ENCODE data around the gene CLASRP. TPM values are rescaled to one million over a fixed set of nuclear protein-coding genes. Genes with fewer than 3 reads are reported as not detected.
"Not testable (repeated sequence)": the region's sequence is repeated elsewhere in the genome, so short reads cannot be mapped to it uniquely, and the experiment has no call there.

The CLASRP gene
- polyA plus RNA-seq, 3 donors, result 2.2 to 152 (median 4.1) TPM

GRCh38 chr19:45103508-45104319 lies 64.9 kb downstream of the CLASRP start:
- Mint-ChIP-seq H3K27ac (peak overlapping the region in 2 of 7 donors; percentile 58), H3K36me3 (peaks cover 5 to 9% of the 10 kb centered on the region in 2 donors), H3K27me3 (ENCODE audit: low read depth in 3 of 3) (peaks cover 0 to 3% (median 0%) of the 10 kb centered on the region in 3 donors), H3K4me1 (peaks cover 28% of the 10 kb centered on the region), H3K9me3 (no peaks in the 10 kb centered on the region), H3K4me3 (peak overlapping the region; percentile 48 to 66)
- Histone ChIP-seq H2AFZ (ENCODE audit: insufficient read depth, low read depth, low read length, poor library complexity, severe bottlenecking) (no peak overlapping the region), H3K9me3 (replicated peaks in 1 of 2; ENCODE audit: control insufficient read depth in 1 of 2, insufficient read depth in 1 of 2, low read length in 2 of 2) (no peaks in the 10 kb centered on the region), H3K36me3 (replicated peaks in 1 of 2; ENCODE audit: control insufficient read depth in 1 of 2, insufficient read depth in 2 of 2, low read length in 2 of 2) (peaks cover 0 to 14% of the 10 kb centered on the region in 2 donors), H3K4me3 (replicated peaks in 1 of 3; ENCODE audit: low read depth in 2 of 3, low read length in 3 of 3) (peak overlapping the region in 2 of 3 experiments; percentile 33 to 57), H3K4me1 (ENCODE audit: control insufficient read depth in 1 of 2, insufficient read depth in 2 of 2, low read length in 2 of 2) (peaks cover 8 to 11% of the 10 kb centered on the region in 2 donors), H3K4me2 (replicated peaks; ENCODE audit: extremely low read depth, low read length, poor library complexity, severe bottlenecking) (peak overlapping the region; percentile 50), H3K79me2 (ENCODE audit: insufficient read depth, low read length) (peaks cover 87% of the 10 kb centered on the region), H3K9ac (ENCODE audit: insufficient read depth, low read length, poor library complexity, severe bottlenecking) (peak overlapping the region; percentile 8), H3K27ac (ENCODE audit: low read depth in 1 of 2, low read length in 2 of 2) (peak overlapping the region in 1 of 2 donors; percentile 13), H4K20me1 (ENCODE audit: insufficient read depth, low read length) (peaks cover 87% of the 10 kb centered on the region), H3K27me3 (ENCODE audit: control insufficient read depth in 2 of 2, insufficient read depth in 2 of 2, low read length in 2 of 2) (no peaks in the 10 kb centered on the region)
- WGBS (ENCODE audit: insufficient coverage), result 59% methylated on average over 22 of the region's 26 CpGs
- intact Hi-C loops (cut with micrococcal nuclease), result no loop called here
- DNase-seq, result no peak
- TF ChIP-seq, protein P1, sequence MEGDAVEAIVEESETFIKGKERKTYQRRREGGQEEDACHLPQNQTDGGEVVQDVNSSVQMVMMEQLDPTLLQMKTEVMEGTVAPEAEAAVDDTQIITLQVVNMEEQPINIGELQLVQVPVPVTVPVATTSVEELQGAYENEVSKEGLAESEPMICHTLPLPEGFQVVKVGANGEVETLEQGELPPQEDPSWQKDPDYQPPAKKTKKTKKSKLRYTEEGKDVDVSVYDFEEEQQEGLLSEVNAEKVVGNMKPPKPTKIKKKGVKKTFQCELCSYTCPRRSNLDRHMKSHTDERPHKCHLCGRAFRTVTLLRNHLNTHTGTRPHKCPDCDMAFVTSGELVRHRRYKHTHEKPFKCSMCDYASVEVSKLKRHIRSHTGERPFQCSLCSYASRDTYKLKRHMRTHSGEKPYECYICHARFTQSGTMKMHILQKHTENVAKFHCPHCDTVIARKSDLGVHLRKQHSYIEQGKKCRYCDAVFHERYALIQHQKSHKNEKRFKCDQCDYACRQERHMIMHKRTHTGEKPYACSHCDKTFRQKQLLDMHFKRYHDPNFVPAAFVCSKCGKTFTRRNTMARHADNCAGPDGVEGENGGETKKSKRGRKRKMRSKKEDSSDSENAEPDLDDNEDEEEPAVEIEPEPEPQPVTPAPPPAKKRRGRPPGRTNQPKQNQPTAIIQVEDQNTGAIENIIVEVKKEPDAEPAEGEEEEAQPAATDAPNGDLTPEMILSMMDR (IDR thresholded peaks at IDR 0.05), result no peak

DNA sequence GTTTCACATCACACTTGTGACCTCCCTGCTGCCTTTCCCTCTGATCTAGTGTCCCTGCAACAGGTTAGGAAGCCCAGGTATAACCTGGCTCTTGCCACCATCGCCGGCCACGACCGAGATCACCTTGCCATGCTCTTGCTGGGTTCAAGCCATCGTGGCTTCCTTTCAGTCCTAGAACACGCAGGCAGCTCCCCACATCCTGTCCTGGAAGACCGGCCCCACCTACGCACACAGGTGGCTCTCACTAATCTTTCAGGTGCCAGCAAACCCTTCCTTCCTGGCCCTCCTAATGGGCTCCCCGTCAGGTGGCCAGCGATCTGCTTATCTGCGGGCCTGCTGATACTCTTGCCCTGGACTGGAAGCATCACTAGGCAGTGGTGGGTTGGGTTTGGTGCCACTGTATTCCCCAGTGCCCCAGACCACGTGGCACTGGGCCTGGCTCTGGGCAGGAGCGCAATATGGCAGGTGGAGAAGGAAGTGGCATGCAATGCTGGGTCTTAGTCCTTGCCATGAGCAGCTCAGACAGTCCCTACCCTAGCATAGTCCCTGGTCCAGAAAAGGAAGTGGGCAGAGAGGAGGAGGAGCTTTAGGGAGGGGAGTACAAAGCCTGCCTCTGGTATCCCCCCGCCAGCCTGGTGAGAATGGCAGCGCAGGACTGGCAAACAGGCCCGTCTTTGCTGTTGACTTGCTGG lies 66.0 kb downstream of the CLASRP start:
- WGBS (ENCODE audit: insufficient coverage), result 32% methylated on average over 13 of the region's 16 CpGs
- Histone ChIP-seq H3K9ac (ENCODE audit: insufficient read depth, low read length, poor library complexity, severe bottlenecking) (no peak overlapping the region), H3K4me3 (replicated peaks in 1 of 3; ENCODE audit: low read depth in 2 of 3, low read length in 3 of 3) (no peak overlapping the region), H3K4me1 (ENCODE audit: control insufficient read depth in 1 of 2, insufficient read depth in 2 of 2, low read length in 2 of 2) (peaks cover 8 to 11% of the 10 kb centered on the region in 2 donors), H3K27ac (ENCODE audit: low read depth in 1 of 2, low read length in 2 of 2) (no peak overlapping the region), H3K4me2 (replicated peaks; ENCODE audit: extremely low read depth, low read length, poor library complexity, severe bottlenecking) (no peak overlapping the region), H4K20me1 (ENCODE audit: insufficient read depth, low read length) (peaks cover 85% of the 10 kb centered on the region), H2AFZ (ENCODE audit: insufficient read depth, low read depth, low read length, poor library complexity, severe bottlenecking) (no peak overlapping the region), H3K79me2 (ENCODE audit: insufficient read depth, low read length) (peaks cover 87% of the 10 kb centered on the region), H3K27me3 (ENCODE audit: control insufficient read depth in 2 of 2, insufficient read depth in 2 of 2, low read length in 2 of 2) (no peaks in the 10 kb centered on the region), H3K36me3 (replicated peaks in 1 of 2; ENCODE audit: control insufficient read depth in 1 of 2, insufficient read depth in 2 of 2, low read length in 2 of 2) (peaks cover 0 to 5% of the 10 kb centered on the region in 2 donors), H3K9me3 (replicated peaks in 1 of 2; ENCODE audit: control insufficient read depth in 1 of 2, insufficient read depth in 1 of 2, low read length in 2 of 2) (no peaks in the 10 kb centered on the region)
- H3K27me3 Mint-ChIP-seq (ENCODE audit: low read depth in 3 of 3), result no peaks in the 10 kb centered on the region
- H3K27ac Mint-ChIP-seq, result peak overlapping the region in 1 of 7 donors; percentile 70
- TF ChIP-seq, protein P1 (IDR thresholded peaks at IDR 0.05), result no peak
- H3K4me3 Mint-ChIP-seq, result no peak overlapping the region
- intact Hi-C loops (cut with micrococcal nuclease), result no loop called here
- peaks cover 3 to 14% of the 10 kb centered on the region in 2 donors for H3K36me3 Mint-ChIP-seq
- H3K4me1 Mint-ChIP-seq, result peaks cover 26% of the 10 kb centered on the region
- H3K9me3 Mint-ChIP-seq, result no peaks in the 10 kb centered on the region
- DNase-seq, result no peak

DNA sequence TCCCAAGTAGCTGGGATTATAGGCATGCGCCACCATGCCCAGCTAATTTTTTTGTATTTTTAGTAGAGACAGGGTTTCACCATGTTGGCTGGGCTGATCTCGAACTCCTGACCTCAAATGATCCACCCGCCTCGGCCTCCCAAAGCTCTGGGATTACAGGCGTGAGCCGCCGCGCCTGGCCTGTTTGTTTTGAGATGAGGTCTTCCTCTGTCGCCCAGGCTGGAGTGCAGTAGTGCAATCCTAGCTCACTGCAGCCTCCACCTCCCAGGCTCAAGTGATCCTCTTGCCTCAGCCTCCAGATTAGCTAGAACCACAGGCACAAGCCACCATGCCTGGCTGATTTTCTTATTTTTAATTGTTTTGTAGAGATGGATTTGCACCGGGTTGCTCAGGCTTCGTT lies 67.5 kb downstream of the CLASRP start:
- H3K4me3 Mint-ChIP-seq; H2AFZ ChIP-seq (ENCODE audit: insufficient read depth, low read depth, low read length, poor library complexity, severe bottlenecking); H3K9me3 ChIP-seq (replicated peaks in 1 of 2; ENCODE audit: control insufficient read depth in 1 of 2, insufficient read depth in 1 of 2, low read length in 2 of 2); H3K27ac ChIP-seq (ENCODE audit: low read depth in 1 of 2, low read length in 2 of 2); intact Hi-C loops (cut with micrococcal nuclease); H3K27me3 Mint-ChIP-seq (ENCODE audit: low read depth in 3 of 3); H3K4me3 ChIP-seq (replicated peaks in 1 of 3; ENCODE audit: low read depth in 2 of 3, low read length in 3 of 3); H3K9me3 Mint-ChIP-seq; H3K36me3 ChIP-seq (replicated peaks in 1 of 2; ENCODE audit: control insufficient read depth in 1 of 2, insufficient read depth in 2 of 2, low read length in 2 of 2); H3K4me2 ChIP-seq (replicated peaks; ENCODE audit: extremely low read depth, low read length, poor library complexity, severe bottlenecking); DNase-seq; H3K9ac ChIP-seq (ENCODE audit: insufficient read depth, low read length, poor library complexity, severe bottlenecking); H3K27me3 ChIP-seq (ENCODE audit: control insufficient read depth in 2 of 2, insufficient read depth in 2 of 2, low read length in 2 of 2): not testable (repeated sequence)
- H3K36me3 Mint-ChIP-seq, result peaks cover 3 to 12% of the 10 kb centered on the region in 2 donors
- Histone ChIP-seq H3K4me1 (ENCODE audit: control insufficient read depth in 1 of 2, insufficient read depth in 2 of 2, low read length in 2 of 2) (peaks cover 14 to 15% of the 10 kb centered on the region in 2 donors), H3K79me2 (ENCODE audit: insufficient read depth, low read length) (peaks cover 82% of the 10 kb centered on the region), H4K20me1 (ENCODE audit: insufficient read depth, low read length) (peaks cover 81% of the 10 kb centered on the region)
- no CpG with 5 or more reads among the region's 11 CpGs for WGBS (ENCODE audit: insufficient coverage)
- peaks cover 34% of the 10 kb centered on the region for H3K4me1 Mint-ChIP-seq
- peak overlapping the region in 1 of 7 donors; percentile 68 for H3K27ac Mint-ChIP-seq

Data from CD14-positive monocyte (primary cell).